T-helper 2 cell treated with Interferon-gamma antibody and Interleukin-4, amounts not matched to agents 5 μg/mL and 100 μg/mL, for 36 hours (primary cell): Measurements from ENCODE around the gene NPY4R.
"Not testable (repeated sequence)": the region's sequence is repeated elsewhere in the genome, so short reads cannot be mapped to it uniquely, and the experiment has no call there.

Source experiments
- DNase-seq: peaks from one replicate; pipeline ENCODE4 v3.0.0; 2021; ENCODE audit warnings: low spot score
- H3K27ac Mint-ChIP-seq: one replicate; pipeline ENCODE4 v1.8.0; 2021; ENCODE audit warnings: mild to moderate bottlenecking, mixed read lengths
- H3K27me3 Mint-ChIP-seq: one replicate; pipeline ENCODE4 v1.8.0; 2021; ENCODE audit warnings: low read depth, mixed read lengths
- H3K36me3 Mint-ChIP-seq: one replicate; pipeline ENCODE4 v1.8.0; 2021; ENCODE audit warnings: low read depth, mixed read lengths
- H3K4me1 Mint-ChIP-seq: one replicate; pipeline ENCODE4 v1.8.0; 2021; ENCODE audit warnings: low read depth, mixed read lengths
- H3K4me3 Mint-ChIP-seq: one replicate; pipeline ENCODE4 v1.8.0; 2022; ENCODE audit warnings: mild to moderate bottlenecking, moderate library complexity, mixed read lengths
- H3K9me3 Mint-ChIP-seq: one replicate; pipeline ENCODE4 v1.8.0; 2021; ENCODE audit warnings: mixed read lengths

The NPY4R gene

GRCh38 chr10:46465765-46466164, at the start of gene NPY4R:
NPY4R (minus strand) TSS chr10:46465958; CDS start chr10:46462635, 3,323 bp downstream.
- H3K27me3 Mint-ChIP-seq, H3K36me3 Mint-ChIP-seq, H3K4me1 Mint-ChIP-seq, DNase-seq, H3K9me3 Mint-ChIP-seq, H3K4me3 Mint-ChIP-seq, H3K27ac Mint-ChIP-seq: not testable (repeated sequence)

- no peaks in the 10 kb centered on the region for H3K4me1 Mint-ChIP-seq
- no peak for DNase-seq
These were observed 49.6 kb upstream of the NPY4R start for GRCh38 chr10:46515366-46515765.

GRCh38 chr10:46514899-46515298, 49.1 kb upstream of the NPY4R start:
- Mint-ChIP-seq H3K36me3 (no peaks in the 10 kb centered on the region), H3K4me1 (no peaks in the 10 kb centered on the region)

More at GRCh38 chr10:46515366-46515765, 49.6 kb upstream of the NPY4R start:
- Mint-ChIP-seq H3K36me3 (no peaks in the 10 kb centered on the region), H3K27ac (no peak overlapping the region), H3K4me3 (no peak overlapping the region), H3K27me3 (peaks cover 3% of the 10 kb centered on the region), H3K9me3 (no peaks in the 10 kb centered on the region)

GRCh38 chr10:46514431-46514861, 48.7 kb upstream of the NPY4R start:
- DNase-seq, result no peak
- Mint-ChIP-seq H3K27ac (no peak overlapping the region), H3K4me3 (no peak overlapping the region), H3K36me3 (no peaks in the 10 kb centered on the region), H3K27me3 (peaks cover 3% of the 10 kb centered on the region), H3K4me1 (no peaks in the 10 kb centered on the region), H3K9me3 (no peaks in the 10 kb centered on the region)

More at GRCh38 chr10:46514899-46515298, 49.1 kb upstream of the NPY4R start:
- H3K4me3 Mint-ChIP-seq, result no peak overlapping the region
- H3K27me3 Mint-ChIP-seq, result peaks cover 3% of the 10 kb centered on the region
- H3K27ac Mint-ChIP-seq, result no peak overlapping the region
- DNase-seq, result no peak
- H3K9me3 Mint-ChIP-seq, result no peaks in the 10 kb centered on the region

GRCh38 chr10:46513333-46513732, 47.6 kb upstream of the NPY4R start:
- H3K4me1 Mint-ChIP-seq, H3K9me3 Mint-ChIP-seq, H3K4me3 Mint-ChIP-seq, H3K36me3 Mint-ChIP-seq, DNase-seq, H3K27ac Mint-ChIP-seq, H3K27me3 Mint-ChIP-seq: not testable (repeated sequence)

- H3K36me3 Mint-ChIP-seq, H3K27me3 Mint-ChIP-seq: not testable (repeated sequence)
These were observed 47.0 kb upstream of the NPY4R start for GRCh38 chr10:46512725-46513124.

GRCh38 chr10:46512002-46512401, 46.2 kb upstream of the NPY4R start:
- H3K27me3 Mint-ChIP-seq, H3K4me3 Mint-ChIP-seq, H3K9me3 Mint-ChIP-seq, H3K4me1 Mint-ChIP-seq, DNase-seq, H3K36me3 Mint-ChIP-seq, H3K27ac Mint-ChIP-seq: not testable (repeated sequence)

More at GRCh38 chr10:46512725-46513124, 47.0 kb upstream of the NPY4R start:
- H3K27ac Mint-ChIP-seq, H3K4me1 Mint-ChIP-seq, H3K4me3 Mint-ChIP-seq, H3K9me3 Mint-ChIP-seq, DNase-seq: not testable (repeated sequence)

- not testable (repeated sequence) for DNase-seq, H3K27me3 Mint-ChIP-seq, H3K27ac Mint-ChIP-seq, H3K4me3 Mint-ChIP-seq, H3K4me1 Mint-ChIP-seq, H3K9me3 Mint-ChIP-seq, H3K36me3 Mint-ChIP-seq
These were observed 34.2 kb upstream of the NPY4R start for GRCh38 chr10:46499990-46500389.

GRCh38 chr10:46498985-46499703, 33.4 kb upstream of the NPY4R start:
- not testable (repeated sequence) for DNase-seq, H3K27ac Mint-ChIP-seq, H3K4me3 Mint-ChIP-seq, H3K36me3 Mint-ChIP-seq, H3K4me1 Mint-ChIP-seq, H3K27me3 Mint-ChIP-seq, H3K9me3 Mint-ChIP-seq

- not testable (repeated sequence) for H3K9me3 Mint-ChIP-seq, H3K27ac Mint-ChIP-seq, H3K4me3 Mint-ChIP-seq, DNase-seq, H3K4me1 Mint-ChIP-seq, H3K27me3 Mint-ChIP-seq, H3K36me3 Mint-ChIP-seq
These were observed 32.1 kb upstream of the NPY4R start for GRCh38 chr10:46497878-46498277.

GRCh38 chr10:46497401-46497800, 31.6 kb upstream of the NPY4R start:
- not testable (repeated sequence) for DNase-seq, H3K4me3 Mint-ChIP-seq, H3K4me1 Mint-ChIP-seq, H3K27ac Mint-ChIP-seq, H3K9me3 Mint-ChIP-seq, H3K36me3 Mint-ChIP-seq, H3K27me3 Mint-ChIP-seq

- H3K27me3 Mint-ChIP-seq, H3K36me3 Mint-ChIP-seq, H3K27ac Mint-ChIP-seq, H3K9me3 Mint-ChIP-seq, H3K4me3 Mint-ChIP-seq, DNase-seq, H3K4me1 Mint-ChIP-seq: not testable (repeated sequence)
These were observed 25.8 kb upstream of the NPY4R start for GRCh38 chr10:46491364-46492114.

- not testable (repeated sequence) for H3K36me3 Mint-ChIP-seq, H3K9me3 Mint-ChIP-seq, DNase-seq, H3K27ac Mint-ChIP-seq, H3K27me3 Mint-ChIP-seq, H3K4me3 Mint-ChIP-seq, H3K4me1 Mint-ChIP-seq
These were observed 24.5 kb upstream of the NPY4R start for GRCh38 chr10:46490285-46490684.

- not testable (repeated sequence) for H3K4me1 Mint-ChIP-seq, DNase-seq, H3K27me3 Mint-ChIP-seq, H3K9me3 Mint-ChIP-seq, H3K27ac Mint-ChIP-seq, H3K36me3 Mint-ChIP-seq, H3K4me3 Mint-ChIP-seq
These were observed 20.7 kb upstream of the NPY4R start for GRCh38 chr10:46486459-46486858.
